Measurements from ENCODE around the gene MSH5.
A peak's percentile ranks its signal among the peaks of the same experiment; 100 is the strongest.

Gene MSH5

GRCh38 chr6:31713465-31713864, 26.3 kb upstream of the MSH5 start:
- DNase-seq (ENCODE audit: low read depth in 2 of 2), result no peak

GRCh38 chr6:31713991-31714684, 25.7 kb upstream of the MSH5 start:
- DNase-seq (ENCODE audit: low read depth in 2 of 2), result no peak

GRCh38 chr6:31715022-31715958, 24.5 kb upstream of the MSH5 start, which contains the start of gene LY6G6D:
LY6G6D (plus strand) TSS chr6:31715348; CDS start chr6:31715356, 8 bp downstream.
- no peak for DNase-seq (ENCODE audit: low read depth in 2 of 2)

GRCh38 chr6:31717499-31718222, 22.1 kb upstream of the MSH5 start:
- no peak for DNase-seq (ENCODE audit: low read depth in 2 of 2)

GRCh38 chr6:31718265-31718664, 21.5 kb upstream of the MSH5 start:
- no peak for DNase-seq (ENCODE audit: low read depth in 2 of 2)

- no peak for DNase-seq (ENCODE audit: low read depth in 2 of 2)
Measured at GRCh38 chr6:31719001-31719400, 20.8 kb upstream of the MSH5 start.

GRCh38 chr6:31720196-31720770, 19.5 kb upstream of the MSH5 start:
- no peak for DNase-seq (ENCODE audit: low read depth in 2 of 2)

GRCh38 chr6:31721351-31722020, 18.3 kb upstream of the MSH5 start, which contains the start of gene LY6G6C:
LY6G6C (minus strand) TSS chr6:31721746; CDS start chr6:31721679, 67 bp downstream.
- no peak for DNase-seq (ENCODE audit: low read depth in 2 of 2)

- DNase-seq (ENCODE audit: low read depth in 2 of 2), result no peak
Measured at GRCh38 chr6:31722173-31722572, 17.6 kb upstream of the MSH5 start.

GRCh38 chr6:31723245-31723979, 16.4 kb upstream of the MSH5 start, which contains the start of gene MPIG6B:
MPIG6B (plus strand) TSS chr6:31723373; CDS start chr6:31723384, 11 bp downstream.
- DNase-seq (ENCODE audit: low read depth in 2 of 2), result no peak

GRCh38 chr6:31723980-31724691, 15.7 kb upstream of the MSH5 start:
- no peak for DNase-seq (ENCODE audit: low read depth in 2 of 2)

- no peak for DNase-seq (ENCODE audit: low read depth in 2 of 2)
Measured at GRCh38 chr6:31725502-31726350, 14.1 kb upstream of the MSH5 start.

GRCh38 chr6:31727034-31727716, 12.6 kb upstream of the MSH5 start:
- DNase-seq (ENCODE audit: low read depth in 2 of 2), result no peak

GRCh38 chr6:31727717-31728671, 11.8 kb upstream of the MSH5 start:
- no peak for DNase-seq (ENCODE audit: low read depth in 2 of 2)

- DNase-seq (ENCODE audit: low read depth in 2 of 2), result no peak
Measured at GRCh38 chr6:31728767-31729514, 10.9 kb upstream of the MSH5 start, which contains the start of gene DDAH2. DDAH2 (minus strand) TSS chr6:31729299; CDS start chr6:31729161, 138 bp downstream.

- DNase-seq (ENCODE audit: low read depth in 2 of 2), result peak; percentile 64 to 68
Measured at GRCh38 chr6:31729515-31729978, 10.3 kb upstream of the MSH5 start.
